Skeletal muscle tissue (tissue), 4 donors: ENCODE results near the gene TNRC6C. TPM values are rescaled to one million over a fixed set of nuclear protein-coding genes. Genes with fewer than 3 reads are reported as not detected.

Source experiments
- H3K27ac ChIP-seq: one replicate; pipeline ENCODE4 v1.7.0; 2013; ENCODE audit warnings: mild to moderate bottlenecking, low read depth, low read length, inconsistent platforms
- H3K27me3 ChIP-seq, 3 donors: one replicate each; pipeline ENCODE4 v1.7.0; 2013; ENCODE audit warnings: low read length in 3 of 3; ENCODE audit not compliant: control insufficient read depth in 3 of 3, insufficient read depth in 3 of 3
- H3K36me3 ChIP-seq, 3 donors: one replicate each; pipeline ENCODE4 v1.7.0; 2013; ENCODE audit warnings: low read length in 3 of 3; ENCODE audit not compliant: control insufficient read depth in 3 of 3, insufficient read depth in 3 of 3
- H3K4me1 ChIP-seq, 3 donors: one replicate each; pipeline ENCODE4 v1.7.0; 2013; ENCODE audit warnings: low read length in 3 of 3, mild to moderate bottlenecking in 3 of 3; ENCODE audit not compliant: control insufficient read depth in 3 of 3, insufficient read depth in 3 of 3
- H3K4me3 ChIP-seq, 3 donors: one replicate each; pipeline ENCODE4 v1.7.0; 2013; ENCODE audit warnings: low read length in 3 of 3
- H3K9ac ChIP-seq, 3 donors: one replicate each; pipeline ENCODE4 v1.7.0; 2013; ENCODE audit warnings: low read length in 3 of 3, mild to moderate bottlenecking in 3 of 3, moderate library complexity in 2 of 3, low read depth in 1 of 3
- H3K9me3 ChIP-seq, 3 donors: one replicate each; pipeline ENCODE4 v1.7.0; 2013; ENCODE audit warnings: low read length in 3 of 3; ENCODE audit not compliant: control insufficient read depth in 3 of 3
- total RNA-seq: library from RNA; depleted of rRNA; stranded (reverse); fragments of >200 nt; gene quantifications from one replicate; pipeline ENCODE4 v1.2.3, GENCODE V29; 2014
- donor health status: Osteomylitis.

The TNRC6C gene
- total RNA-seq, 1 donor from 2014 or later = 12.5 TPM

- Histone ChIP-seq H3K9ac (no peak overlapping the region), H3K4me1 (peaks cover 0 to 2% (median 0%) of the 10 kb centered on the region in 3 donors), H3K4me3 (no peak overlapping the region), H3K27me3 (no peaks in the 10 kb centered on the region), H3K36me3 (peaks cover 5 to 15% (median 6%) of the 10 kb centered on the region in 3 donors), H3K9me3 (no peaks in the 10 kb centered on the region), H3K27ac (no peak overlapping the region)
Observed at GRCh38 chr17:78007647-78008046, 49.1 kb downstream of the TNRC6C start.

DNA sequence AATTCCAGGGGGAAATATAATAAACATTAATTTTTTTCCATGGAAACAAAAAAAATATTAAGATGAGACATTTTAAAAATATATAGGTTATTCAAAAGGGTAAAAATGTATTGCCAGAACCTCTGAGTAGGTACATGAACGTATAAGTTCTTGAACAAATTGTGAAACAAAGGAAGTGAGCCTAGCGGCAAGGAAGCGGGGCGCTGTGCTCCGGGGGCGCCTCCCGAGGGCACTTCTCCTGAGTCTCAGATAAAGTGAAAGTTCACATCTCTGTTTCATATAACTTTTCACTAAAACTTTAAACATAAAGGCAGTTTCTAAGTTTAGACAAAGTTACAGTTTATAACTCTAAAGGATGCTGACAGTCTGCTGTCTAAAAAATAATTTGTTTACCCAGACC is 52.3 kb downstream of the TNRC6C start:
- Histone ChIP-seq H3K36me3 (peaks cover 5 to 10% (median 6%) of the 10 kb centered on the region in 3 donors), H3K27ac (no peak overlapping the region), H3K9me3 (no peaks in the 10 kb centered on the region), H3K4me3 (no peak overlapping the region), H3K9ac (no peak overlapping the region), H3K4me1 (peaks cover 0 to 10% (median 0%) of the 10 kb centered on the region in 3 donors), H3K27me3 (no peaks in the 10 kb centered on the region)

- Histone ChIP-seq H3K27ac (no peak overlapping the region), H3K27me3 (no peaks in the 10 kb centered on the region), H3K4me1 (peaks cover 2 to 16% (median 6%) of the 10 kb centered on the region in 3 donors), H3K9ac (no peak overlapping the region), H3K9me3 (no peaks in the 10 kb centered on the region), H3K4me3 (no peak overlapping the region), H3K36me3 (peaks cover 5 to 8% (median 6%) of the 10 kb centered on the region in 3 donors)
Observed at GRCh38 chr17:78012428-78012827, 53.9 kb downstream of the TNRC6C start.

- H3K9me3 ChIP-seq = no peaks in the 10 kb centered on the region
- H3K36me3 ChIP-seq = peaks cover 5 to 8% (median 6%) of the 10 kb centered on the region in 3 donors
- H3K27me3 ChIP-seq = no peaks in the 10 kb centered on the region
- no peak overlapping the region for H3K27ac ChIP-seq
- peaks cover 2 to 18% (median 7%) of the 10 kb centered on the region in 3 donors for H3K4me1 ChIP-seq
- no peak overlapping the region for H3K4me3 ChIP-seq
- H3K9ac ChIP-seq = no peak overlapping the region
Observed at GRCh38 chr17:78013683-78014467, 55.4 kb downstream of the TNRC6C start.

GRCh38 chr17:78014646-78015045 is 56.1 kb downstream of the TNRC6C start:
- no peaks in the 10 kb centered on the region for H3K9me3 ChIP-seq
- H3K27me3 ChIP-seq = no peaks in the 10 kb centered on the region
- peaks cover 2 to 23% (median 13%) of the 10 kb centered on the region in 3 donors for H3K4me1 ChIP-seq
- no peak overlapping the region for H3K27ac ChIP-seq
- H3K9ac ChIP-seq = no peak overlapping the region
- H3K4me3 ChIP-seq = no peak overlapping the region
- peaks cover 4 to 8% (median 5%) of the 10 kb centered on the region in 3 donors for H3K36me3 ChIP-seq

GRCh38 chr17:78016852-78017251 is 58.3 kb downstream of the TNRC6C start:
- peaks cover 7 to 39% (median 20%) of the 10 kb centered on the region in 3 donors for H3K4me1 ChIP-seq
- no peak overlapping the region for H3K4me3 ChIP-seq
- peaks cover 0 to 2% (median 2%) of the 10 kb centered on the region in 3 donors for H3K36me3 ChIP-seq
- H3K9ac ChIP-seq = no peak overlapping the region
- no peaks in the 10 kb centered on the region for H3K9me3 ChIP-seq
- H3K27me3 ChIP-seq = no peaks in the 10 kb centered on the region
- H3K27ac ChIP-seq = no peak overlapping the region

DNA sequence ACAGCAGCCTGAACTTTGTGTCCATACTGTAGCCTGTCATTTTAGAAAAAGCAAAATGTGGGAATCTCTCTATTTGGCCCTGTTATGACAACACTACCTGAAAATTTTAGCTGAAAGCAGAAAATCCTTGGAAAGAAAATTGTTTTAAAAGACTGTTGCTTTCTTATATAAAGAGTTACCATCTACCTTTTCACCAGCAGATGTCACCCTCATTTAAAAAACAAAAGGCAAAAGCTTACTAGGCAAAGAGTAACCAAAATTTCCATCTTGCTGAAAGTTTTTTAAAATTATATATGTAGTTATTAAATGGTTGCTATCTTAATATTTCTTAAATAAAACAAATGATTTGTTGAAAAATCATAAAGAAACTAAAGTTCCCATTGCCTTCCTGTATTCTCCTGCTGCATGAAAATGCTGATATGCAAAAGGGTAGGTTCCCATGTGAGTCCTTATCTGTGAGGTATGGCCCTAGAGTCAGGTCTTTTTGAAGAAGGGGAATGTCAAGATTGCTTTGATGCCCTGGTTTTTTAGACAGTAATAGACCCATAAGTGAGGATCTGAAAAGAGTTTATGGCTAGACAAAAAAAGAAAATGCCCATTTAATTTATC is 61.0 kb downstream of the TNRC6C start:
- no peaks in the 10 kb centered on the region for H3K27me3 ChIP-seq
- H3K4me1 ChIP-seq = peaks cover 7 to 29% (median 20%) of the 10 kb centered on the region in 3 donors
- no peaks in the 10 kb centered on the region for H3K9me3 ChIP-seq
- no peaks in the 10 kb centered on the region for H3K36me3 ChIP-seq
- H3K4me3 ChIP-seq = no peak overlapping the region
- peak overlapping the region; percentile 41 for H3K27ac ChIP-seq
- peak overlapping the region in 2 of 3 donors; percentile 40 to 46 for H3K9ac ChIP-seq

DNA sequence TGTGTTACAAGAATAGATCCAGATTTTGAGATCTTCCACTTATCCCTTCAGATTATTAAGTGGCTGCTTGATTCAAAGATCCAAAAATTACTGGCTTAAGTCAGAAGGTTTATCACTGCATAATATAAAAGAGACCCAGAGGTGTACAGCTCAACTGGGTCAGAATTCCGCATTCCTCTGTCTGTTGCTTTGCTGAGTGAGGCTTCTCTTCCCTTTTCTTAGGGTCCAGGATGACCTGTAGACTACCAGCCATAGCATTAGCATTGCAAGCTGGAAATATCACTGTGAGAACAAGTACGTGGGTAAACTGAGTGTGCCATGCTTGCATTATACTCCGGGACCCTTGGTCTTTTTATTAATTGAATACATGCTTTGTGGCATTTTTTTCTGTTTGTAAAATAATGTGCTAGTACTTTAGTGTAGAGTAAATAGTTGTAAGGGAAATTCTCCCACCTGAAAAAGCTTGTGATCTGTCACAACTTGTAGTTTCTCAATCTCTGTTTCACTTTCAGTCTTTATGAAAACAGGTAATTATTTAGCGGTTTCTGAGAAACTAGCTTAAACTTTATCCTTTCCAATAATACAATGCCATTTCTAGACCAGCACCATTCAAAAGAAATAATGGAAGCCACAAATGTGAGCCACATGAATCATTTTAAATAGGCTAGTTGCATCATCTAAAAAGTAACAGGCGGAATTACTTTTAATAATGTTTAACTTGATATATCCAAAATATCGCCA is 61.6 kb downstream of the TNRC6C start:
- Histone ChIP-seq H3K27me3 (no peaks in the 10 kb centered on the region), H3K27ac (peak overlapping the region; percentile 22), H3K9me3 (no peaks in the 10 kb centered on the region), H3K9ac (no peak overlapping the region), H3K4me3 (no peak overlapping the region), H3K4me1 (peaks cover 7 to 32% (median 20%) of the 10 kb centered on the region in 3 donors), H3K36me3 (no peaks in the 10 kb centered on the region)

- H3K27ac ChIP-seq = peak overlapping the region; percentile 22
- no peaks in the 10 kb centered on the region for H3K9me3 ChIP-seq
- no peaks in the 10 kb centered on the region for H3K27me3 ChIP-seq
- no peak overlapping the region for H3K4me3 ChIP-seq
- H3K36me3 ChIP-seq = no peaks in the 10 kb centered on the region
- H3K4me1 ChIP-seq = peaks cover 7 to 32% (median 20%) of the 10 kb centered on the region in 3 donors
- H3K9ac ChIP-seq = peak overlapping the region in 1 of 3 donors; percentile 15
Observed at GRCh38 chr17:78020717-78021108, 62.2 kb downstream of the TNRC6C start.
